PC-9 (cell line): Measurements from ENCODE around the gene LRRC3C.
"Not testable (repeated sequence)": the region's sequence is repeated elsewhere in the genome, so short reads cannot be mapped to it uniquely, and the experiment has no call there.

Experiments used
- EZH2 ChIP-seq: fragments of 200-600 bp; sonication (generic); IDR thresholded peaks from 2 replicates; pipeline ENCODE4 v1.8.0; 2017; ENCODE audit warnings: antibody characterized with exemption, low read depth
- TF ChIP-seq, protein P1 (sequence below): fragments of 200-600 bp; sonication (generic); conservative IDR thresholded peaks from 2 replicates; pipeline ENCODE4 v1.6.1; 2017; ENCODE audit warnings: mixed run types, antibody characterized with exemption, mild to moderate bottlenecking, moderate library complexity

DNA sequence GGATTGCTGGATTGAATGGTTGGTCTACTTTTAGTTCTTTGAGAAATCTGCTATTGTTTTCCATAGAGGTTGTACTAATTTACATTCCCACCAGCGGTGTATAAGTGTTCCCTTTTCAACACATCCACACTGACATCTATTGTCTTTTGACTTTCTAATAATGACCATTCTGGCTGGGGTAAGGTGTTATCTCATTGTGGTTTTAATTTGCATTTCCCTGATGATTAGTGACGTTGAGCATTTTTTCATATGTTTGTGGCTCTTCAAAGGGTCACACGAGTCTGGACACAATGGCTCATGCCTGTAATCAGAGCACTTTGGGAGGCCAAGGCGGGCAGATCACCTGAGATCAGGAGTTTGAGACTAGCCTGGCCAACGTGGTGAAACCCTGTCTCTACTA lies 41.4 kb upstream of the LRRC3C start:
- TF ChIP-seq, protein P1, sequence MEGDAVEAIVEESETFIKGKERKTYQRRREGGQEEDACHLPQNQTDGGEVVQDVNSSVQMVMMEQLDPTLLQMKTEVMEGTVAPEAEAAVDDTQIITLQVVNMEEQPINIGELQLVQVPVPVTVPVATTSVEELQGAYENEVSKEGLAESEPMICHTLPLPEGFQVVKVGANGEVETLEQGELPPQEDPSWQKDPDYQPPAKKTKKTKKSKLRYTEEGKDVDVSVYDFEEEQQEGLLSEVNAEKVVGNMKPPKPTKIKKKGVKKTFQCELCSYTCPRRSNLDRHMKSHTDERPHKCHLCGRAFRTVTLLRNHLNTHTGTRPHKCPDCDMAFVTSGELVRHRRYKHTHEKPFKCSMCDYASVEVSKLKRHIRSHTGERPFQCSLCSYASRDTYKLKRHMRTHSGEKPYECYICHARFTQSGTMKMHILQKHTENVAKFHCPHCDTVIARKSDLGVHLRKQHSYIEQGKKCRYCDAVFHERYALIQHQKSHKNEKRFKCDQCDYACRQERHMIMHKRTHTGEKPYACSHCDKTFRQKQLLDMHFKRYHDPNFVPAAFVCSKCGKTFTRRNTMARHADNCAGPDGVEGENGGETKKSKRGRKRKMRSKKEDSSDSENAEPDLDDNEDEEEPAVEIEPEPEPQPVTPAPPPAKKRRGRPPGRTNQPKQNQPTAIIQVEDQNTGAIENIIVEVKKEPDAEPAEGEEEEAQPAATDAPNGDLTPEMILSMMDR, result not testable (repeated sequence)
- TF ChIP-seq EZH2, result not testable (repeated sequence)
